A549 (cell line): Measurements from ENCODE around the gene B9D2. TPM values are rescaled to one million over a fixed set of nuclear protein-coding genes. Genes with fewer than 3 reads are reported as not detected.
A peak's percentile ranks its signal among the peaks of the same experiment; 100 is the strongest.

Experiments used
- ATAC-seq, 2 experiments: fragments of 200-7000 bp in 1 of 2; fragments of >200 bp in 1 of 2; cut with Nextera tagmentation in 1 of 2; cut with Tn5 transposase in 1 of 2; 3 replicates each; pipeline versions ENCODE4 v1.8.0 to v1.9.1; 2018 to 2020; ENCODE audit warnings: mild to moderate bottlenecking in 1 of 2, moderate library complexity in 1 of 2
- CTCF ChIA-PET: fragments of 300-600 bp; sonication (Branson Sonifier 250); formaldehyde crosslinking; extraction: SDS; loops from one replicate; lab custom pipeline; 2021; ENCODE audit warnings: antibody characterized with exemption, inconsistent platforms; lab: Yijun Ruan, JAX
- POLR2A ChIA-PET: fragments of 350-600 bp; formaldehyde crosslinking; extraction: SDS; loops from one replicate; lab custom pipeline; 2021; ENCODE audit warnings: antibody characterized with exemption, inconsistent platforms; lab: Yijun Ruan, JAX
- DNase-seq, 2 experiments: peaks; one replicate each; pipeline versions ENCODE4 v3.0.0 to v3.0.0-alpha.2; 2011 to 2016; ENCODE audit warnings: low read depth in 1 of 2, low spot score in 1 of 2
- FAIRE-seq: peaks from 2 replicates; lab custom pipeline; 2011; peaks lifted over from hg19 to GRCh38; lab: Jason Lieb, UNC
- H3K27ac ChIP-seq, 2 experiments: fragments of >200 bp; sonication (Bioruptor Twin); formaldehyde crosslinking; 3 replicates each; pipeline ENCODE4 v1.5.1; 2016 to 2017
- H3K4me1 ChIP-seq: fragments of >200 bp; sonication (Bioruptor Twin); formaldehyde crosslinking; 3 replicates; pipeline ENCODE4 v1.6.1; 2016
- H3K4me2 ChIP-seq: fragments of >200 bp; sonication (Bioruptor Twin); formaldehyde crosslinking; 3 replicates; pipeline ENCODE4 v1.6.1; 2016
- H3K4me3 ChIP-seq: fragments of >200 bp; sonication (Bioruptor Twin); formaldehyde crosslinking; 3 replicates; pipeline ENCODE4 v1.5.1; 2016
- H3K9me3 ChIP-seq: fragments of >200 bp; sonication (Bioruptor Twin); formaldehyde crosslinking; 3 replicates; pipeline ENCODE4 v1.6.1; 2016
- CBX2 ChIP-seq: fragments of 200-600 bp; sonication (generic); IDR thresholded peaks from 2 replicates; pipeline ENCODE4 v1.6.1; 2016; ENCODE audit warnings: low read depth, mild to moderate bottlenecking, borderline replicate concordance
- CEBPB ChIP-seq, 2 experiments: fragments of >200 bp in 1 of 2; sonication (Bioruptor Twin) in 1 of 2; formaldehyde crosslinking in 1 of 2; IDR thresholded peaks; 2 replicates each; pipeline ENCODE4 v1.6.1; 2012 to 2016
- CHD4 ChIP-seq: fragments of 200-600 bp; sonication (generic); IDR thresholded peaks from 2 replicates; pipeline ENCODE4 v1.6.1; 2016; ENCODE audit warnings: antibody characterized with exemption, mild to moderate bottlenecking, borderline replicate concordance
- EHF ChIP-seq: fragments of 250-450 bp; sonication (Bioruptor Pico); IDR thresholded peaks from 2 replicates; pipeline ENCODE4 v1.5.0; 2020; ENCODE audit warnings: mild to moderate bottlenecking
- EP300 ChIP-seq, 2 experiments: fragments of >200 bp; sonication (Bioruptor Twin); formaldehyde crosslinking; IDR thresholded peaks; 2 replicates in 1 of 2; 3 replicates in 1 of 2; pipeline ENCODE4 v1.6.1; 2016 to 2017
- HOXB13 ChIP-seq: fragments of 250-450 bp; sonication (Bioruptor Pico); IDR thresholded peaks from 2 replicates; pipeline ENCODE4 v1.5.0; 2020; ENCODE audit warnings: low read depth, mild to moderate bottlenecking, moderate library complexity
- HOXB5 ChIP-seq: fragments of 250-450 bp; sonication (Bioruptor Pico); IDR thresholded peaks from 2 replicates; pipeline ENCODE4 v1.5.0; 2020; ENCODE audit warnings: mild to moderate bottlenecking, moderate library complexity
- JUN ChIP-seq, 2 experiments: fragments of >200 bp; sonication (Bioruptor Twin); formaldehyde crosslinking; IDR thresholded peaks; 2 replicates in 1 of 2; 3 replicates in 1 of 2; pipeline ENCODE4 v1.6.1; 2016 to 2017
- MAFK ChIP-seq: fragments of 450-650 bp; IDR thresholded peaks from 2 replicates; pipeline ENCODE4 v1.6.1; 2014; ENCODE audit not compliant: partially characterized antibody
- NFE2L2 ChIP-seq: fragments of 150-350 bp; conservative IDR thresholded peaks from 2 replicates; pipeline ENCODE4 v1.6.1; 2014; ENCODE audit warnings: low read length
- NPAS2 ChIP-seq: fragments of 250-450 bp; sonication (Bioruptor Pico); IDR thresholded peaks from 2 replicates; pipeline ENCODE4 v1.8.0; 2022; ENCODE audit warnings: mild to moderate bottlenecking, moderate library complexity, borderline replicate concordance
- PHF8 ChIP-seq: fragments of 200-600 bp; sonication (generic); IDR thresholded peaks from 2 replicates; pipeline ENCODE4 v1.6.1; 2016; ENCODE audit warnings: low read depth, mild to moderate bottlenecking, antibody characterized with exemption, moderate library complexity, borderline replicate concordance
- RFX5 ChIP-seq: fragments of 450-650 bp; IDR thresholded peaks from 2 replicates; pipeline ENCODE4 v1.7.1; 2014; ENCODE audit warnings: antibody characterized with exemption, mild to moderate bottlenecking, moderate library complexity
- SMC3 ChIP-seq: fragments of >200 bp; sonication (Bioruptor Twin); formaldehyde crosslinking; IDR thresholded peaks from 3 replicates; pipeline ENCODE4 v1.6.1; 2018; ENCODE audit warnings: inconsistent platforms
- SREBF2 ChIP-seq: fragments of 450-650 bp; IDR thresholded peaks from 2 replicates; pipeline ENCODE4 v1.6.1; 2014; ENCODE audit warnings: mild to moderate bottlenecking, moderate library complexity
- TP53 ChIP-seq: fragments of 250-450 bp; sonication (Bioruptor Pico); IDR thresholded peaks from 2 replicates; pipeline ENCODE4 v1.5.0; 2021; ENCODE audit warnings: mild to moderate bottlenecking, moderate library complexity
- ZC3H11A ChIP-seq: fragments of 450-650 bp; IDR thresholded peaks from 2 replicates; pipeline ENCODE4 v1.6.1; 2014; ENCODE audit warnings: antibody characterized with exemption, mild to moderate bottlenecking
- ZFP36 ChIP-seq: fragments of 450-650 bp; IDR thresholded peaks from 2 replicates; pipeline ENCODE4 v1.6.1; 2014; ENCODE audit warnings: borderline replicate concordance; ENCODE audit not compliant: partially characterized antibody
- ZNF302 ChIP-seq: fragments of 250-450 bp; sonication (Bioruptor Pico); IDR thresholded peaks from 2 replicates; pipeline ENCODE4 v1.9.0; 2021; ENCODE audit warnings: inconsistent platforms, mild to moderate bottlenecking, moderate library complexity
- WGBS: methylation state at CpG from one replicate; pipeline ENCODE4 v1.1.6; 2017; ENCODE audit errors: missing lambda C conversion rate; 5-methylcytosine and 5-hydroxymethylcytosine counted together
- polyA plus RNA-seq, 4 experiments: library from polyadenylated mRNA; depleted of rRNA in 3 of 4; stranded (reverse); fragments of >200 nt; fragmentation: RNase III in 1 of 4; extraction: RNeasy Plus Mini Kit Qiagen cat#74134 plus additional on column Dnase treatment in 1 of 4; gene quantifications; 2 replicates in 3 of 4; 3 replicates in 1 of 4; pipeline ENCODE4 v1.2.3, GENCODE V29; 2011 to 2017
- TF ChIP-seq, protein P1 (sequence below): fragments of 150-350 bp; IDR thresholded peaks from 2 replicates; pipeline ENCODE4 v1.6.1; 2014; ENCODE audit warnings: low read depth, mild to moderate bottlenecking, low read length
- TF ChIP-seq, protein P2 (sequence below): fragments of >200 bp; sonication (Bioruptor Twin); formaldehyde crosslinking; IDR thresholded peaks from 3 replicates; pipeline ENCODE4 v1.5.1; 2016

The B9D2 gene
- polyA plus RNA-seq, 2 of the 4 experiments (the other 2 are of a cell fraction) = 19.6 to 22.5 TPM

DNA sequence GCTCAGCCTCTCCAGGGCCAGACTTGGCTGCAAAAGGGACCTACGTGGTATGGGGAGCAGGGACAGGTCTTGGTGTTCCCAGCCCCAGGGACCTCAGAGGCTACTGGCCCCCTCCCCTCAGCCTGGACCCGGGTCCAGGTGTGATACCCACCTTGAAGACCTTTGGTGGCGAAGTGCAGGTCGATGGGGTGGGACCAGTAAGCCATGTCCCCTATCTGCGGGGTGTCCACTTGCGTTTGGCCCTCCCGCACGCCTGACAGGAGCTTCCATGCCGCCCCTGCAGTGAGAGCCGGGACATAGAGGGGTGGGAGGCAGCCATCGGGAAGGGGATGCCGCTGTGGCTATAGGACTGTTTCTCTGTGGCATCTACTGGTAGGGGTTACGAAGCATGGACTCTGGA is 6.2 kb downstream of the B9D2 start:
- DNase-seq (no peak), ATAC-seq (no peak), FAIRE-seq (no peak)
- CTCF ChIA-PET = interaction anchor here (1.0 to 8.5 kb wide), 5 partner anchors 9 to 206 kb away, joined by 5 to 197 read pairs (median 8); partner anchors contain the start of gene B9D2
- Histone ChIP-seq H3K4me1 (peaks cover 10% of the 10 kb centered on the region; the same call in 2 of the 3 replicates), H3K27ac (no peak overlapping the region), H3K4me2 (no peak overlapping the region), H3K9me3 (no peaks in the 10 kb centered on the region), H3K4me3 (no peak overlapping the region)
- POLR2A ChIA-PET = no interaction called here
- 89% methylated on average over 13 of the region's 13 CpGs for WGBS
- TF ChIP-seq ZC3H11A = no peak
- no peak for TF ChIP-seq ZNF302
- TF ChIP-seq HOXB13 = no peak
- TF ChIP-seq, protein P1, sequence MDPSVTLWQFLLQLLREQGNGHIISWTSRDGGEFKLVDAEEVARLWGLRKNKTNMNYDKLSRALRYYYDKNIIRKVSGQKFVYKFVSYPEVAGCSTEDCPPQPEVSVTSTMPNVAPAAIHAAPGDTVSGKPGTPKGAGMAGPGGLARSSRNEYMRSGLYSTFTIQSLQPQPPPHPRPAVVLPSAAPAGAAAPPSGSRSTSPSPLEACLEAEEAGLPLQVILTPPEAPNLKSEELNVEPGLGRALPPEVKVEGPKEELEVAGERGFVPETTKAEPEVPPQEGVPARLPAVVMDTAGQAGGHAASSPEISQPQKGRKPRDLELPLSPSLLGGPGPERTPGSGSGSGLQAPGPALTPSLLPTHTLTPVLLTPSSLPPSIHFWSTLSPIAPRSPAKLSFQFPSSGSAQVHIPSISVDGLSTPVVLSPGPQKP = no peak
- no peak for TF ChIP-seq SREBF2
- TF ChIP-seq EHF (CRISPR knock-in tag) = no peak
- TF ChIP-seq RFX5 = no peak
- TF ChIP-seq NPAS2 = no peak
- TF ChIP-seq NFE2L2 = no peak

DNA sequence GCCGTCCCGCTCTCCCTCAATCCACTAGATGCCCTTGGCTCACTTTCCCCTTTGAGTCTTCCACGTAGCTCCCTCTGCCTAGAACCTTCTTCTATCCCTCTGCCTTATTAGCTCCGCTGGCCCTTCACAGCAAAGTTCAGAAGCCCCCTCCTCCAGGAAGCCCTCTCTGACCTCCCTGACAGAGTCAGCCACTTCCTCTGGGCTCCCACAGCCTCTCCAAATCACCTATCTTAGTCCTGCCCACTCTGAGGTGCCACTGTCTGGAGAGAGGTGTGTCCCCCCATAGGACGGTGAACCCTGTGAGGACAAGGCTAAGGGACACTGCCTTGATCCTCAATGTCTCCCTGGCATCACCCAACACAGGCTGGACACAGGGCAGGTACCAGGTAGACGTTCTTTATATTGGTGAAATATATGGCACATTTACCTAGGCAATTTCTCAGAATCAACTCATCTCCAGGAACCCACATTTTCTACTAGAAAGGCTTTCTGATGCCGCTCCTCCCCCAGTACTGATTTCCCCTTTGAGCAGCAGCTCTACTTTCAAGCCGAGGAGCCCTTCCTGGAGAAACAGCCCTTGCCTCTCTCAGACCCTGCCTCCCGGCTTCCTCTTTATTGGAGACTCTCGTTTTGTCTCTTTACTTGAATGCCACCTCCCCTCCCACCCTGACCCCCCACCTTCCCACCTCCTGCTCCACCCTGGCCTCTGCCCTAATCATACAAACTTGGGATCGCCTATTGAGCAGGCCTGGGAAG is 6.8 kb downstream of the B9D2 start:
- POLR2A ChIA-PET = interaction anchor here (0.7 to 1.0 kb wide), 2 partner anchors 9 to 53 kb away, joined by 3 read pairs; no protein-coding TSS in a partner anchor
- ATAC-seq = no peak
- Histone ChIP-seq H3K27ac (no peak overlapping the region), H3K9me3 (no peaks in the 10 kb centered on the region), H3K4me2 (no peak overlapping the region), H3K4me1 (peaks cover 4% of the 10 kb centered on the region; the same call in 1 of the 3 replicates), H3K4me3 (no peak overlapping the region)
- WGBS = 93% methylated on average over 11 of the region's 11 CpGs
- no peak for DNase-seq
- CTCF ChIA-PET = interaction anchor here (0.6 to 9.4 kb wide), 10 partner anchors 10 to 206 kb away, joined by 3 to 197 read pairs (median 6); partner anchors contain the start of genes B9D2 and TMEM91
- no peak for TF ChIP-seq CBX2
- no peak for TF ChIP-seq CEBPB (IDR thresholded peaks at IDR 0.05)
- TF ChIP-seq, protein P2, sequence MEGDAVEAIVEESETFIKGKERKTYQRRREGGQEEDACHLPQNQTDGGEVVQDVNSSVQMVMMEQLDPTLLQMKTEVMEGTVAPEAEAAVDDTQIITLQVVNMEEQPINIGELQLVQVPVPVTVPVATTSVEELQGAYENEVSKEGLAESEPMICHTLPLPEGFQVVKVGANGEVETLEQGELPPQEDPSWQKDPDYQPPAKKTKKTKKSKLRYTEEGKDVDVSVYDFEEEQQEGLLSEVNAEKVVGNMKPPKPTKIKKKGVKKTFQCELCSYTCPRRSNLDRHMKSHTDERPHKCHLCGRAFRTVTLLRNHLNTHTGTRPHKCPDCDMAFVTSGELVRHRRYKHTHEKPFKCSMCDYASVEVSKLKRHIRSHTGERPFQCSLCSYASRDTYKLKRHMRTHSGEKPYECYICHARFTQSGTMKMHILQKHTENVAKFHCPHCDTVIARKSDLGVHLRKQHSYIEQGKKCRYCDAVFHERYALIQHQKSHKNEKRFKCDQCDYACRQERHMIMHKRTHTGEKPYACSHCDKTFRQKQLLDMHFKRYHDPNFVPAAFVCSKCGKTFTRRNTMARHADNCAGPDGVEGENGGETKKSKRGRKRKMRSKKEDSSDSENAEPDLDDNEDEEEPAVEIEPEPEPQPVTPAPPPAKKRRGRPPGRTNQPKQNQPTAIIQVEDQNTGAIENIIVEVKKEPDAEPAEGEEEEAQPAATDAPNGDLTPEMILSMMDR = no peak
- peak; percentile 79 for TF ChIP-seq ZFP36
- no peak for TF ChIP-seq HOXB5 (CRISPR knock-in tag)
- no peak for FAIRE-seq

DNA sequence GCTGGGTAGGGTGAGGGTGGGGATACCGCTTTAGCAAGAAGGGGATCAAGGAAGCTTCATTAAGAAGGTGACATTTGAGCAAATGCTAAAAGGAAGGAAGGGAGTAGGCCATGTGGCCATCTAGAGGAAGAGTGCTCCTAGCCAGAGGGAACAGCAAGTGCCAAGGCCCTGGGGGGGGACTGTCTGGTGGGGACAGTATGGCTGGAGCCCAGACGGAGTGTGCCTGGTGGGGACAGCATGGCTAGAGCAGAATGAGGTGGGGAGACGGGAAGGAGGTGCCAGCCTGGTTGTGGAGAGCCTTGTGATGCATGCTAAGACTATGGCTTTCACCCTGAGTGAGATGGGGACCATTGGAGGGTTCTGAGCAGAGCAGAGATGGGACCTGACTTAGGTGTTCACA is 8.1 kb downstream of the B9D2 start:
- ChIA-PET POLR2A (interaction anchor here (1.2 to 5.6 kb wide), 2 partner anchors 8 to 83 kb away, joined by 4 to 96 read pairs; partner anchors contain the start of gene B9D2), CTCF (interaction anchor here (0.6 to 9.4 kb wide), 21 partner anchors 11 to 827 kb away, joined by 3 to 197 read pairs (median 6); partner anchors contain the start of genes B9D2, CCDC97 and DMAC2)
- no peak for FAIRE-seq
- no peak for DNase-seq
- TF ChIP-seq TP53 (CRISPR knock-in tag) (no peak), MAFK (no peak), JUN (IDR thresholded peaks at IDR 0.05) (no peak), SMC3 (no peak), EP300 (IDR thresholded peaks at IDR 0.05) (no peak), PHF8 (no peak), CHD4 (no peak), HOXB13 (no peak), HOXB5 (CRISPR knock-in tag) (no peak), NPAS2 (no peak)
- TF ChIP-seq, protein P2 = no peak
- Histone ChIP-seq H3K27ac (no peak overlapping the region), H3K9me3 (no peaks in the 10 kb centered on the region), H3K4me3 (no peak overlapping the region), H3K4me2 (no peak overlapping the region), H3K4me1 (peaks cover 10% of the 10 kb centered on the region)
- 89% methylated on average over 3 of the region's 3 CpGs for WGBS
- no peak for ATAC-seq
